Duodenal mucosa (tissue), 2 donors: ENCODE results near the gene MED20.

ENCODE experiments used
- H3K27ac ChIP-seq: one replicate; pipeline ENCODE4 v1.7.0; 2013; ENCODE audit warnings: low read depth, low read length
- H3K27me3 ChIP-seq, 2 donors: one replicate each; pipeline ENCODE4 v1.7.0; 2013; ENCODE audit warnings: low read length in 2 of 2, control low read depth in 1 of 2; ENCODE audit not compliant: insufficient read depth in 2 of 2, control insufficient read depth in 1 of 2
- H3K36me3 ChIP-seq, 2 donors: one replicate each; pipeline ENCODE4 v1.7.0; 2013; ENCODE audit warnings: low read length in 2 of 2, control low read depth in 1 of 2; ENCODE audit not compliant: insufficient read depth in 2 of 2, control insufficient read depth in 1 of 2
- H3K4me1 ChIP-seq, 2 donors: one replicate each; pipeline ENCODE4 v1.7.0; 2013; ENCODE audit warnings: low read length in 2 of 2, control low read depth in 1 of 2; ENCODE audit not compliant: insufficient read depth in 2 of 2, control insufficient read depth in 1 of 2
- H3K4me3 ChIP-seq, 2 donors: one replicate each; pipeline ENCODE4 v1.7.0; 2013; ENCODE audit warnings: low read length in 2 of 2, low read depth in 1 of 2
- H3K9ac ChIP-seq, 2 donors: one replicate each; pipeline ENCODE4 v1.7.0; 2013; ENCODE audit warnings: low read length in 2 of 2, low read depth in 1 of 2
- H3K9me3 ChIP-seq, 2 donors: one replicate each; pipeline ENCODE4 v1.7.0; 2013; ENCODE audit warnings: low read length in 2 of 2, control low read depth in 1 of 2; ENCODE audit not compliant: control insufficient read depth in 1 of 2

MED20 gene

GRCh38 chr6:41859356-41859755 is 61.6 kb downstream of the MED20 start:
- no peak overlapping the region for H3K4me3 ChIP-seq
- H3K36me3 ChIP-seq = no peaks in the 10 kb centered on the region
- H3K4me1 ChIP-seq = no peaks in the 10 kb centered on the region
- H3K9me3 ChIP-seq = no peaks in the 10 kb centered on the region
- no peak overlapping the region for H3K9ac ChIP-seq
- H3K27me3 ChIP-seq = no peaks in the 10 kb centered on the region
- no peak overlapping the region for H3K27ac ChIP-seq

DNA sequence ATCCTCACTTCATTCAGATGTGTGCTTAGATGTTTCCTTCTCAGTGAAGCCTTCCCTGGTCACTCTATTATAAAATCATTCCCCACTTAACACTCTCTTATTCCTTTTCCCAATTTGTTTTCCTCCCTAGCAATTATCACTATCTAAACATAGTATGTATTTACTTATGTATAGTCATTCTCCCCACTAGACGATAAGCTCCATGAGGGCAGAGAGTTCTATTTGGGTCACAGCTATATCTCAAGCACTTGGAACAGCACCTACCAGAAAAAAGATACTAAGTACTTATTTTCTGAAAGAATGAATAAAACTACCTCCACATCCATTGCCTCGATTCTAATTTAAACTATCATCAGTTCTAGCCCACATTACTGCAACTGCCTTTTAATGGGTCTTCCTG is 62.2 kb downstream of the MED20 start:
- H3K9me3 ChIP-seq = no peaks in the 10 kb centered on the region
- no peaks in the 10 kb centered on the region for H3K4me1 ChIP-seq
- no peaks in the 10 kb centered on the region for H3K27me3 ChIP-seq
- no peaks in the 10 kb centered on the region for H3K36me3 ChIP-seq
- no peak overlapping the region for H3K27ac ChIP-seq
- H3K9ac ChIP-seq = no peak overlapping the region
- no peak overlapping the region for H3K4me3 ChIP-seq
